D721Med (cell line): ENCODE results near the gene TNS1.

Source experiments
- DNase-seq: peaks from one replicate; pipeline ENCODE4 v3.0.0; 2011; ENCODE audit warnings: low spot score; ENCODE audit not compliant: insufficient read length
- FAIRE-seq: peaks from 2 replicates; lab custom pipeline; 2011; peaks lifted over from hg19 to GRCh38; lab: Jason Lieb, UNC
- TF ChIP-seq, protein P1 (sequence below): IDR thresholded peaks from 2 replicates; pipeline ENCODE4 v1.5.1; 2012; ENCODE audit warnings: mild to moderate bottlenecking, control low read depth; ENCODE audit not compliant: insufficient read depth; ENCODE audit errors: missing control alignments

TNS1 gene

GRCh38 chr2:218009765-218010139 is 7.0 kb upstream of the TNS1 start:
- DNase-seq (no peak), FAIRE-seq (no peak)
- TF ChIP-seq, protein P1, sequence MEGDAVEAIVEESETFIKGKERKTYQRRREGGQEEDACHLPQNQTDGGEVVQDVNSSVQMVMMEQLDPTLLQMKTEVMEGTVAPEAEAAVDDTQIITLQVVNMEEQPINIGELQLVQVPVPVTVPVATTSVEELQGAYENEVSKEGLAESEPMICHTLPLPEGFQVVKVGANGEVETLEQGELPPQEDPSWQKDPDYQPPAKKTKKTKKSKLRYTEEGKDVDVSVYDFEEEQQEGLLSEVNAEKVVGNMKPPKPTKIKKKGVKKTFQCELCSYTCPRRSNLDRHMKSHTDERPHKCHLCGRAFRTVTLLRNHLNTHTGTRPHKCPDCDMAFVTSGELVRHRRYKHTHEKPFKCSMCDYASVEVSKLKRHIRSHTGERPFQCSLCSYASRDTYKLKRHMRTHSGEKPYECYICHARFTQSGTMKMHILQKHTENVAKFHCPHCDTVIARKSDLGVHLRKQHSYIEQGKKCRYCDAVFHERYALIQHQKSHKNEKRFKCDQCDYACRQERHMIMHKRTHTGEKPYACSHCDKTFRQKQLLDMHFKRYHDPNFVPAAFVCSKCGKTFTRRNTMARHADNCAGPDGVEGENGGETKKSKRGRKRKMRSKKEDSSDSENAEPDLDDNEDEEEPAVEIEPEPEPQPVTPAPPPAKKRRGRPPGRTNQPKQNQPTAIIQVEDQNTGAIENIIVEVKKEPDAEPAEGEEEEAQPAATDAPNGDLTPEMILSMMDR = no peak

DNA sequence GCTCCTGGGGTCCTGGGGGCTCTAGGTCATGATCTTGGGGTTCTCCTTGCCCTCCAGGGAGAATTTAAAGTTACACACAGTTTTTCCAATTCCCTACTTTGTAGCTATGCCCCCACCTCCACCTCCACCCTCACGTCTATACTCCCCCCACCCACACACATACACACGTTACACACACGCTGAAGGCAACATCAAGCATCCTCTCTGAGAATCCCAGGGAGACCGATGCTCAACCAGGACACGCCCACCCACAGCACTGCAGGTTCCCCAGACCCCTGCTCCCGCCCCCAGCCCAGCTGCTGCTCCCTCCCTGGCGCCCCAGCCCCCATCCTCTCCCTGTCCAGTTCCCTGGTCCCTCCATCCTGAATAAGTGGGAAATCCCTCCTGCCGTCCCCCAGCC is 6.4 kb upstream of the TNS1 start:
- DNase-seq (no peak), FAIRE-seq (no peak)
- TF ChIP-seq, protein P1 = no peak

GRCh38 chr2:218008060-218009040 is 5.6 kb upstream of the TNS1 start:
- DNase-seq = no peak
- no peak for FAIRE-seq
- TF ChIP-seq, protein P1 = no peak

DNA sequence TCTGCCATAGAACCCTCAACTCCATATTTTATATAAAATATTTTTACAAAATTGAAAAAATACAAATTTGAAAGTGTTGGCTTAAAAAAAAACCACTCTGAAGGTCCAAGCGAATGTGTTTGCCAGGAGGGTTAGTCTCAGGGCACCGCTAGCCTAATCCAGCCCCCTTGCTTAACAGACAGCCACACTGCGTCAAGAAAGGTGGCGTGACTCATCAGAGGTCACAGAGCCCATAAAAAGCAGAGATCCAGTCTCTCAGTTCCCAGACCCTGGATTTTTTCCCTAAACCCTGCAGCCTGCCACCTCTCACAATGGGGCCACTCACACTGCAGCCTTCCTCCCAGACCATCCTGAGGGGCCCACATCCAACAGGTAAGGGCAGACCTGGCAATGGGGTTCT is 3.9 kb upstream of the TNS1 start:
- FAIRE-seq = no peak
- TF ChIP-seq, protein P1 = no peak
- no peak for DNase-seq

DNA sequence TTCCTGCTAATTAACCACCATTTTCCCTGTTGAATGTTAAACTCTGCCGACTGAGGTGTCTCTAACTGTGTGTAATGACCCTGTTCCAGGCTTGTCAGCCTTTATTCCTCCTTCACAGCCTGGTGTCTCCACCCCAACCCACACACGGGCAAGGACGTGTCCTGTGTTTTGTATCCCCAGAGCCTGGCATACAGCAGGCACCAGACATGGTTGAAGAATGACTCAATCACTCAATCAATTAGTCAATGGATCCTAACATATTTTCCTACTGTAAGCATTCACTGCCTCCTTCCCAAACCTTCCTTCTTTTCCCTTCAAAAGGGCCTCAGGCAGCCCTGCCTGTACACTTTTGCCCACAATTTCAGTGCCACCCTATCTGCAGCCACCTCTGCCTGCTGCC is 2.7 kb upstream of the TNS1 start:
- FAIRE-seq (no peak), DNase-seq (no peak)
- TF ChIP-seq, protein P1 = no peak

DNA sequence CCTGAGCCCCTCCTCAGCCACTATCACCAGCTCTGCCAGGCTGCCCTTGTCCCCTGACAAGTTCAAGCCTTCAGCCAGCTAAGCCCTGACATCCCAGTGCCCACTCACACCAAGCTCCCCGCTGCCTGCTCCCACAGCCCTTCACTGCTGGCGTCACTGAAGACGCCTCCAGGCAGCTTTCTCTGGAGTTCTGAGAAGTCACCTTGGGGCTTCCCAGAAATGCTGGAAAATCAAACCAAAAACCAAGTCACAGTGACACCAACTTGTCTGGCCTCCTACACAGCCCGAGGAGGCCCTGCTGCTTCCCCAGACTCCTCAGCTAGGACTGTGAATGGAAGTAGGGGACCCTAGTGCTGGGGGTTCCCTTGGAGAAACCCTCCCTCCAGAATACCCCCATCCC is 2.2 kb upstream of the TNS1 start:
- FAIRE-seq (no peak), DNase-seq (no peak)
- TF ChIP-seq, protein P1 = no peak

- FAIRE-seq (no peak), DNase-seq (no peak)
- TF ChIP-seq, protein P1 = no peak
Measured at GRCh38 chr2:218003981-218004419, 1.2 kb upstream of the TNS1 start.
